Central memory CD4-positive, alpha-beta T cell (primary cell): ENCODE results near the gene CEL.

ENCODE experiments used
- DNase-seq: peaks from one replicate; pipeline ENCODE4 v3.0.0; 2022

The CEL gene

DNA sequence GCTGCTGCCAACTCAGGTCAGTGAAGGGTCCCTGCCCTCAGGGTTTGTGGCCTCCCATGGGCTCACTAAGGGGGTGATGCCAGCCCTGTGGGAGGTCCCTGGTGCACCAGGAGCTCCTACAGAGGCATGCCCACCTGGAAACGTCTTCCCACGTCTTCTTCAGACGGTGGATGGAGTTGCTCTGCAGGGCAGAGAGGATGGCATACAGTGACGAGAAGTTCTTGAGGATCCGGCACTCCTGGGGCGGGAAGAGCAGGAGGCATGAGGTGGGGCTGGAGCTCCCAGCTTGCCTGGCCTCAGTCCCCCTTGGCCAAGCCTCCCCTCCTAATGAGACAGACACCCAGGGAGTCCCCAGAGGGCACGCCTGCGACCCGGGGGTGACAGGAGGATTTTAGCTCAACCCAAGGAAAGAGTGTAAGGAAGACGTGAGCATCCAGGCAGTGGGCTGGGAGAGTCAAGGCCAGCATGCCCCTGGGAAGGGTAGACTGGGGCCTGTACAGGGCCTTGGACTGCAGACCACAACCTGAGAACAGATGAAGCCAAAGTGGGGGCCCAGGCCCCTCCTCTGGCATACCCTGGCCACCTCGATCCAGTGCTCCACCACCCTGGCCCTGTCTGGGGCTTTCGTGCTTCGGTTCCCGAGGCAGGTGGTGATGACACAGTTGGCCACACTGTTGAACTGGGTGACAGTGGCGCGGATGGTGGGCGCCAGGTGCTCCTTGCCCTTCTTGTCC, 44.9 kb downstream of the CEL start:
- no peak for DNase-seq

DNA sequence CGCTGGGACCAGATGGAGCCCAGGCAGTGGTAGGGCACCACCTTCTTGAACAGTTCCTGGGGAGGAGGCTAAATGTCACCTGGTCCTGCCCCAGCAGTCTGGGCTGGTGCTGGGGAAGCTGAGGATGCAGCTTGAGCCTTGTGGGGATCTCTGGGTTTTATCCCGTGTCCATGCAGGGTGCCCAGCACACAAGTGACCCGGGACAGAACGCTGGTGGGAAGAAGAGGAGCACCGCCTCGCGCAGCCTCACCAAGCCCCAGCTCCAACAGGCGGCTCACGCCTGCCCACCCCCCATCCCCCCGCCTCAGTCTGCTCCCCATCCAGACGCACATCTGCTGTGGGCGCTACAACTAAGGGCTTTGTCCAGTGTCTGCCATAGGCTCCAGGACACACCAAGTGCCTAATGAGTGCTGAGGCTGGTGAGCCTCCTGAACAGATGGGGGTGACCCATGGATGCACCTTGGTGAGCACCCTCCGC, 45.5 kb downstream of the CEL start:
- no peak for DNase-seq

DNA sequence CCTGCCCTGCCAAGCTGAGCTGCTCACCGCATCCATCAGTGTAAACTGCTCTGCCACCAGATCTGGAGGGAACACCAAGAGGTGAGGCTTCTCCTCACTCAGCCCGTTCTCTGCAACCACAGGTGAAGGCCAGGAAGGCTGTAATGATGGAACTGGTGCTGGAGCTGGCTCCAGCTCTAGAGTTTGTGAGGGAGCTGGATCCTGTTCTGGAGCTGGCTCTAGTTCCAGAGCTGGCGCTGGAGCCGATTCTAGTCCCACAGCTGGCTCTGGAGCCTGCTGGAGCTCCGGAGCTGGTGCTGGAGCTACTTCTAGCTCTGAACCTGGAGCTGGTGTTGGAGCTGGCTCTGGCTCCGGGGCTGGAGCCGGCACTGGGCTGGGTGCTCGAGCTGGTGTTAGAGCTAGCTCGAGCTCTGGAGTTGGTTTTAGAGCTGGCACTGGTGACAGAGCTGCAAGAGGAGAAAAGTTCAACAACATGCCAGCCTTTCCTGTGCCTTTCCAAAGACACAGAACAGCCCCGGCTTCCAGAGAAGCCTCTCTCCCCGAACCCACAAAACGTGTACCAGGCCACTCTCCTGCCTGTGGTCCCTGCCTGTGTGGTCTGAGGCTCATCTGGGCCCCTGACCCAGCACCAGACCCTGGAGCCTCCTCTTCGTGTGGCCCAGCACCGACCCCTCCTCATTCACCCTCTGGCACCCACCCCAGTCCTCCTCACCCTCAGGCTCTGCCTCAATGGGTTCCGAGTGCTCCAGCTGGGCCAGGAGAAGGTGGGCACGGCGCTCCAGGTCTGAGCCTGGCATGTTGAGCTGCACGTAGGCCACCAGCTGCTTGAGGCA, 46.4 kb downstream of the CEL start:
- DNase-seq, result no peak

DNA sequence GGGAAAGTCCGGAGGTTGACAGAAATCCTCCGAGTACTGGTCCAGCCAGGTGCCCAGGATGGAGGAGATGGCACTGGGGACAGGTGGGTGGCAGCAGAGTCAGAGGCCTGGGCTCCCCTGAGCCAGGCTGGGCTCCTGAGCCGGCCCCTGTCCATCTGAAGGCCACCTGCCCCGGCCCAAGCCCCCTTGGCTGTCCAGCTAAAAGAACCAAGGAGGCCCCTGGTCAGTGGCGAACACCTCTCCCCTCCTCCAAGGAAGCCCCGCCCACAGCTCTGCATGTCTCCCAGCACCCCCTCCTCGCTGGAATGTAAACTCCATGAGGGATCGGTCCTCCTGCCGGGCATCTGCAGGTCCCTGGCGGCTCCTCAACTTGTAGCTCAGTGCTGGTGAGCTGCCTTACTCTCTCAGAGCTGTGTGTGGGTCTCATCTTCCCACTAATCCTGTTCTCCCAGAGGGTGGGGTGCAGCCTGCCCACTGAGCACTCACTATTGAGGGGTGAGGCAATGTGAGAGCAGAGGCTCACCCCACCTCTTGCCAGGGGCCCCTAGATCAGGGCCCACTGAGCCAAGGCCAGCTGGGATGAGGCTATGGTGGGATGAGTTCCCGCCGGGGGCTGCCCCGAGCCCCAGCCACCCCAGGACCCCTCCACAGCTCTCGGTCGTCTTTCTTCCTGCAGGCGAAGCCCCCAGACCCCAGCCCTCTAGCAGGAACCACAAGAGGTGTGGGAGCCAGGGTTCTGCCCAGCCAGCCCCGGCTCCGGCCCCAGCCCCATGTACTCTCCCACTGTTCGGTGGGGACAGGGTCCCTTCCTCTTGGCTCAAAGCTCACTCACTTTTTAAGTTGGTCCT, 47.2 kb downstream of the CEL start:
- no peak for DNase-seq

DNA sequence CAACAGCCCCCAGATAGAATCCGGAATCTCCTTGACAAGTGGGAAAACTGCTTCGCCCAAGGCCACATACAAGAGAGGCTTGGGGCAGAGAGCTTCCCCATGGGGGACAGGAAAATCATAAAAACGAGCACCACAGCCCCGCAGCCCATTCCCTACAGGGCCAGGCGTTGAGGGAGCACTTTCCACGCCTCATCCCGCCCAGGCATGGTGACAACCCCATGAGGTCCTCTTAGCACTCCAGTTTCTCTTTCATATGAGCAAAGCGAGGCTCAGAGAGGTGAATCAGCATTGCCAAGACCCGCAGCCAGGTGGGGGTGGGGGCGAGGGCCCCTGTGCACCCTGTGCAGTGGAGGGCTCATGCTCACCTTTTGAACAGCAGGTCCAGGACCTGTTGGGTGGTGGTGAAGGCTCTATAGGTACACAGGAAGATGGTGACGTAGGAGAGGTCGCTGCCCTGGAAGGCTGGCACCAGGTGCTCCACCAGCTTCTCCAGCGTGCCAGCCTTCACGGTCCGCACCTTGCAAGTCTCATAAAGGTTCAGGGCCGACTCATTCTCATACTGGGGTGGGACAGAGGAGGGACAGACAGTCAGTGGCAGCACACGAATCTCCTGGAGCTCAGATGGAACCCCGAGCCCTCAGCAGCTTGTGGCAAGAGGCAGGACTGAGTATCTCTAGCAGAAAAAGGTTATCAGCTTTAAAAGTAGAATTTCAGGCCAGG, 48.3 kb downstream of the CEL start:
- no peak for DNase-seq

DNA sequence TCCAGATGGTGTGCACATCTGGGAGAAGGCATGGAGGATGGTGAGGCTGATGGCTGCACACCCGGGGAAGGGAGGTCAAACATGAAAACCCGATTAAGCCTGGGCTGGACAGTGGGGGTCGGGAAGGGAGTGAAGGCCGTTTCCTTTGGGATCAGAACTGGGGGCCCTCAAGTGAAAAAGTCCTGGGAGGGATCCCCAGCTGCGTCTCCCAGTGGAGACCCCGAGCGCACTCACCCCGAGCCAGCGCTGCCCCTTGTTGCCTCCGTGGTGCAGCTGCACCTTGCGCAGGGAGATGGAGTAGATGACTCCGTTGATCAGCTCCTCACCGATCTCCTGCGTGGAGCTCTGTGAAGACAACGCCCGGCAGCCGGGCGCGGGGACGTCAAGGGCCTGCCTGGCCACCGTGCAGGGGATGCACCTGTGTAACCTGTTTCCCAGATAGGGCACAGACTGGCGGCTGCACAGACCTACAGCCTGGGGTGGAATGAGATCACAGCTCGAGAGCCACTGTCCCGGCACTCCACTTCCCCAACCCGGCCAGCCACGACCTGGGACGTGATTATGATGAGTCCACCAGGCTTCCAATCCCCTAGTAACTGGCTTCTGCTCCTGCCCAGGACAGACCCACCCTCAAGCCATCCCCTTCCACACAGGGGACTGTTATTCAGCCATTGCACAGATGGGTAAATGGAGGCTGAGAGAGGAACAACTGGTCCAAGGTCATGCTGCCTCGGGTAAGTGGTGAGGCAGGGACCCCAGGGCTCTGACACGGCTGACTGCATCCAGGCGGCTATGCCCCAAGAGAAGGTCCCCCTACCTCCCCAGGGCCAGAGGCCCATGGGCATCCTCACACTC, 50.3 kb downstream of the CEL start:
- no peak for DNase-seq

DNA sequence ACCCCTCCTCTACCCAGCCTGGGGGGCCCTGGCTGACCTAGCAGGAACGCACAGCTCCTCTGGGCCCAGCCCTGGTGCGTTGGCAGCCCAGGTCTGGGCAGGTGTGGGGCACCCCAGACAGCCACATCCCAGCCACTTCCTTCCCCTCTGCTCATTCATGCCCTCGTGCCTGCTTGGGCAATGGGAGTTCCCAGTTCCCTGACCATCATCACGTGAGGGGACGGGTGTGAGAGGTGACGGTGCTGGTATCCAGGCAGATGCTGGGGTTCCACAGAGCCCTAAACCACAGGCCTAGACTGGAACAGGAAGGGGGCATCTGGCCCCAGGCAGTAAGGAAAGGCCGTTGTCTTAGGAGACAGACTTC, 50.9 kb downstream of the CEL start:
- peak; percentile 53 for DNase-seq

DNA sequence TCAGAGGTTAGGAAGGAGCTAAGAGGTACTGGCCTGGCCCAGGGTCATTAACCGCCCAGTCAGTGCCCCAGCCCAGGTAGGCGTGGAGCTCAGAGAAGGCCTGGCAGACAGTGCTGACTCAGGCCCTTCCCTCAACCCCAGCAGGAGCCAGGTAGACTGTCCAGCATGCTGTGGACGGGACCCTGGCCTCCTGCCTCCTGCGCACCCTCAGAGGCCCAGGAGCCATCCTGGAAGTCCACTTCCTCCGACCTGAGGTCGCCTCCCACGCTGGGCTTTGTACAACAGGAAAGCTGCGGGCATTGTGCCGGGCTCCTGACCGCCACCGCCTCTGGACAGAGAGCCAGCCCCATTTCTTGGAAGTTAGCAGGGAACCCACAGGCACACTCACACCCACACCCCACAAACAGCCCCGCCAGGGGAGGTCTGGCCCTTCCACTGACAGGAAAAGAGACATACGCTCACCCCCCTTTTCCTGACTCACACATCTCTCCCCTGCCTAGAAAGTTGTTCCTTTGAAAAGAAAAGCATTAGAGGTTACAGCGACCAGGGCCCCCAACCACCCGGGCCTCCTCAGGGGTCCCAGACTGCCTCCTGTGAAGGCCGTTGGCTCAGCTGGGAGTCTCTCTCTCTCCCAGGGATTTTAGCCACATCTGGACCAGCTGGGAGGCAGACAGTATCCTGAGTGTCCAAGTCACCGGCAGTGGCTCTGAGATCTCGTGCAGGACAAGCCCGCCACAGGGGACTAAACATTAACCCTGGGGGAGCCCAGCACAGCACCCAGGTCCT, 51.6 kb downstream of the CEL start:
- DNase-seq, result no peak

DNA sequence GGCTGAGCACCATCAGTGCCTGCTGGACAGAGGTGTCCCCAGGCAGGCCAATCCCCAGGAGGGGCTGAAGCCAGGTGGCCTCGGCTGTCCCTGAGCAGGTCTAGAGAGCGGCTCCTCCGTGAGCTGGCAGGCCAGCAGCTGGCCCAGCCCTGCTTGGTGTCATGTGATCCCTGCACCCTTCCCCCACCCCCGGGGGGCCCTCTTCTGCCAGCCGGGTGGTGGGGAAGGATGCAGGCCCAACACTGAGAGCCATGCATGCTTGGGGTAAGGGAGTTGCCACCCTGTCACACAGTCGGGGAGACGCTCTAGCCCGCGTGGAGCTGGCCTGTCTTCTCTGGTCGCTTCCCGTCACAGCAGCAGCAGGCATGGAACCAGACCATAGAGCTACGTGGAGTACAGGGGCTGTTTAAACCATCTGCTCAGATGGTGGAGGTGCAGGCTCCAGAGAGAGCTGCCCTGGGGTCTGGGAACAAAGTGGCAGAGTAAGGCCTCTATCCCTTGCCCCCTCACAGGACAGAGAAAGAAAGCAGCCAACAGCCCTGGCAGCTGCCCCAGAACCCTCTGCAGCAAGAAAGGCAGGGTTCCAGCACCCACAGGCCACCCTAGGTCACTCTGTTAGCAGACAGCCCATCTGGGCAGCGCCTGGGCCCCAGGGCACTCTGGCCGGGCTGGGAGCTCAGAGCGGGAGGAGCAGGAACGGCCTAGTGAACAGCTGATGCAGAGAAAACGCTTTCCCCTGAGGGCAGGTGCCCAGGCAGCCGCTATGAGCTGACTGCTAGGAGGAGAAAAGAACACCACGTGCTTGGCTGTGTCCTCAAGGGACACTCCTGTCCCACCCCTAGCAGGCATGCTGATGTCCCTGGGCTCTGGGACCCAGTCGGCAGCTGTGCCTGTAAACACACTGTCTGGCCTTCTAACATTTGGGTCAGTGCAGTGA, 52.4 kb downstream of the CEL start:
- no peak for DNase-seq

DNA sequence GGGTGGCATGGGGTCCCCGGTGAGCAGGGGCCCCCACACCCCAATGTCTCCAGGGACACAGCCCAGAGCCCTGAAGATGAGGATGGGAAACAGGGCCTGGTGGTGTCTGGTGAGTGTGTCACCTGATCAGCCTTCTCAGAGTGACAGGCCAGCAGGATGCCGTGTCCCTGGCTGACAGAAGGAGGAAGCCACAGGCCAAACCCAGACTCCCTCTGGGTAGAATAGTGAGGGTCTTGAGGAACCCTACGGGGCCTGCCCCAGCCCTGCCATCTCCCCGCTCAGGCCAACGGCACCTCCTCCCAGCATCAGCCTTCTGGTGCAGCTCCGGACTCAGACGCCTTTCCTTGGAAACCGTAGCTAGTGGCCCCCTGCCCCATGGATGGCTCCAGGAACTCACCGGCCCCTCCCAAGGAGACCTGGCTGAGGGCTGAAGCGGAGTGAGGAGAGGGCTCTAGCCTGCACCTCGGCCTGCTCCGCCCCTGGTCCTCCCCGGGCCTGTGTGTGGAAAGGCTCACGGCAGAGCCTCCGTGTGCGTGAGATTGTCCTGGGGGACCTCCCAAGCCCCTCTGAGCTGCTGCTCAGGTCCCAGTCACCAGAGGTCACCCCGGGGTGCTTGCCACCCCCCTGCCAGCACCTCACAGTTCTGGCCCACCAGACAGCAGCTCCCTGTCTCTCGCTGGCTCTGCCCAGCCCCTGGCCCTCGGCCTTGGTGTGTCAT, 53.3 kb downstream of the CEL start:
- no peak for DNase-seq

DNA sequence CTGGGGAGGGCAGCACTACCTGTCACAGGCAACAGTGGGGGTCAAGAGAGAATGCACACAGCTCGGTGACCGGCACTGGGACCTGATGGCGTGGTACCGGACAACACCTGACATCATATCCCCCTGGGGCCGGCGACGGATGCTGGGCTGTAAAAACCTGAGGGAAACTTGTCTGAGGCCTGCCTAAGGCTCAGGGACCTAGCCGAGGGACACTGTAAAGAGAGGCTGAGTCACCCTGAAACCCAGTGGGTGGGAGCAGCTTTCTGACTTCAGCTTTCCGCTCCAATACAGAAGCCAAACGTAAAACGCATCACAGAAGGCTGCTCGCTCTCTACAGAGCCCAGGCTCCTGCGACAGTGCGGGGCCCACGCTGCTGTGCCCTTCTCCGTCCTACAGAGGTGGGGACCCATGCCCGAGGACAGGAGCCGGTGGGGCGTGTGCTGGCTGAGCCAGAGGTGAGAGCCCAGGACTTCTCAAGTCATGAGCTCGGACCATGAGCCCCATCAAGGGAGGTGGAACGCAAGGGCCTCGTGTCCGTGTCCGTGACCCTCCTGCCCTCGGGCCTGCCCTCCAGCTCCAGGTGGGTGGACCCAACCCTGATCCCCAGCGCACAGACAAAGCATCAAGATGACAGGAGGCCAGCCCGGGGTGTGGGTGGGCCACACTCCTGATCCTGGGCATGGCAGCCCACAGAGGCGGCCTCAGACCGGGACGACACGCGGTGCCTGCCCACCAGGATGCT, 54.0 kb downstream of the CEL start:
- DNase-seq, result no peak

DNA sequence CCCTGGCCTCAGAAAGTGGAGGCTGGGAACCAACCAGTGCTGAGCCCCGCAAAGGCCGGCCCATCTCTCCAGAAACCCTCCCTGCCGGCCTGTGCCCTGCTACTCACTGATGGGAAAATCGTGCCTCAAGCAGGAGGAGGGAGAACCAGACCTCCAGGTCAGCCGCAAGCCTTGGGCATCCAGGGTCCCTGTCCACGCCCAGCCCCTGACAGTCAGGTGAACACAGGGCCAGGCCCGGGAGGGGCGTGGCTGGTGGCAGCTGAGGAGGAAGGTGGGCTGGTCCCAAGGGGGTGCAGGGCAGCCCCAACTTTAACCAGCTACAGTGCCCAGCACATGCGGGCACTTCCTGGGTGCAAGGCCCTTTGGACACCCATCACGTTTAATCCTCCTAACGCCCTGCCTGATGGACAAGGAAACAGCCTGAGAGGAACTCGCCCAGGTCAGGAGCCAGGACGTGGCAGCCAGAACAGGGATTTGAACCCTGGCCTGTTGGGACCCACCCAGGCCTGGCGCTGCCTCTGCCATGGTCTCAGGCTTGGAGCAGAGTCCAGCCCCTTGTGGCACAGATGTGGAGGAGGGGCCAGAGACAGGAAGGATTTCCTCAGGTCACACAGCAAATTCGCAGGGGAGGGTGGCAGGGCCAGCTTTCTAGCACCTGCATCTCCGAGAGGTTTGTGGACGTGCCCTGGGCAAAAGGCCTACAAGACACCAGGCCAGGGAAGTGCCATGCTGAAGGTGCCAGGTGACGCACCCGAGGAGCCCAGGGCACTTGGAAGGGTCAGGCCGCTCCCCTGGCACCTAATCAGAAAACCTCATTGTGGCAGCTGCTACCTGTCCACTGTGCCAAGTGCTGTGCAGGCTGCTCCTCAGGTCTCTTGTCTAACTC, 54.8 kb downstream of the CEL start:
- DNase-seq, result no peak

DNA sequence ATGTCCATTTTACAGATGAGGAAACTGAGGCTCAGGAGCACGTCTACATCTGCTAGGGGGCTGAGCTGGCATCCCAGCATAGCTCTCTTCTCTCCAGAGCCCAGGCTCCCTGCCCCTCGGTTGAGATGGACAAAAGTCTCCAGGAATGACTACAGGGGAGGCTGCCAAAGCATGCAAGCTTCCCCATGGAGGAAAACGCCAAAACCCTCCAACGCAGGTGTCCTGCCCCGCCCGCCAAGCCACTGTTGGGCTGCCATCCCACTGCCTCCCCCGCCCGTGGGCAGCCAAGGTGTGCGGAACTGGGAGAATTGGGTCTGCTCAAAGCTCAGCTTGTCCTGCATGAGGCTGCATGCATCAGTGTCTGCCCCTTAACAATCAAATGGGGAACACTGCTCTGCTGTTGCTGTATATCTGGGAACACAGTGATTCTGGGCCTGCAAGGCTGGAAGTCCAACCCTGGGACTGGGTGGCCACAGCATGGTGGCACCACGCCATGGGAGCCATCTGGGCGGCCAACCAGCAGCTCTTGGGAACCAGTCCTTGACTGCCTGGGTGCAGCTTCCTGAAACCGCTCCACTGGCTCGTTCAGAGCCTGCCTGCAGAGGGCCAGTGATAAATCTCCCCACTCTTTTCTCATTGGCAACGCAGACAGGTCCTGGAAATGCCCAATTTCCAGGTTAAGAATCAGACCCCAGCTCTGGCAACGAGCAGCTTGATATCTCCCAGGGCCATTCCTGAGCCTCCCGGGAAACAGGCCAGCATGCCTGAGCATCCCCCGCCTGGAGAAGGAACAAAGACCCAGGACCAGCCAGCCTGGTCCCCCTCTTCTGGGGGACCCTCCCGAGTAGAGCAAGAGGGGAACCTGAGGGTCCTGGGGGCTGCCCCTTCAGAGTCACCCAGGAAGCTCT, 55.7 kb downstream of the CEL start:
- DNase-seq, result no peak

DNA sequence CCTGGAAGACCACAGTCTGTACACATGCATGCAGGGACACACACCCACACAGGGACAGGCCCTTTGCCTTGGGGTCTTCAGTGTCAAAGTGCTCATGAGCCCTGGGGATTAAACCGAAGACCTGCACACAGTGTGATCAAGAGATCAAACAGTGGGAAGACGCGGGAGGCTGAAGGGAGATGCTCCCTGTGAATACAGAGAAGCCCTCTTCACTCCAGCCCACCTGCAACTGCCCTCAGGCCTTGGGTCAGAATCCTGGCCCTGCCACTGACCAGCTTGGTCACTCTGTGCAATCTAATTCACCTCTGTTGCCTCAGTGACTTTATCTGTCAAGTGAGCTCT, 56.4 kb downstream of the CEL start:
- no peak for DNase-seq

DNA sequence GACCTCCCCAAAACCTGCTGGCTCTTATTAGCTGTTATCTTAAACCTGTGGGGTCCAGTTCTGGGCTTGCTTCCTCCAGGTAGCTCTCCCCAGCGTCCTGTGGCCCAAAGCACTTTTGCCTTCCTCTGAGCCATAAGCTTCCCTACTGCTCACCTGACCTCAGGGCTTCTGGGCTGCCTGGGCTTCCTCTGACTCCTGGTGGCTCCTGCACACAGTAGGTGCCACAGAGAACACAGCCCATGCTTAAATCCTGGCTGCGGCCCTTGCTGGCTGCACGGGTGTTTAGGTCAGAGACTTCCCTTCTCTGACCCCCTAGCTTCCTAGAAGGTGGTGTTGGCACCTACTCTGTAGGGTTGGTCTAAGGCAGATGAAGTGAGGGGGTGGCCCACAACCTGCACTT, 56.8 kb downstream of the CEL start:
- DNase-seq, result no peak
